WTC11 (cell line): ENCODE measurements around the gene NFKBIE.

ENCODE experiments used
- ATF2 ChIP-seq: sonication (generic); formaldehyde crosslinking; IDR thresholded peaks from 2 replicates; pipeline ENCODE4 v1.8.1; 2022; ENCODE audit warnings: low read depth, missing genetic modification reagents, borderline replicate concordance
- CTCF ChIP-seq: fragments of 200-600 bp; IDR thresholded peaks from 2 replicates; pipeline ENCODE4 v1.8.0; 2022; ENCODE audit warnings: antibody characterized with exemption
- MAX ChIP-seq: sonication (generic); formaldehyde crosslinking; IDR thresholded peaks from 2 replicates; pipeline ENCODE4 v1.8.0; 2022; ENCODE audit warnings: mild to moderate bottlenecking, missing genetic modification reagents
- ZBTB21 ChIP-seq: sonication (generic); formaldehyde crosslinking; IDR thresholded peaks from 2 replicates; pipeline ENCODE4 v1.8.1; 2023; ENCODE audit warnings: mild to moderate bottlenecking, missing genetic modification reagents, borderline replicate concordance
- ZBTB43 ChIP-seq: sonication (generic); formaldehyde crosslinking; IDR thresholded peaks from 2 replicates; pipeline ENCODE4 v1.8.1; 2023; ENCODE audit warnings: mild to moderate bottlenecking, missing genetic modification reagents

- no peak for TF ChIP-seq MAX (CRISPR knock-in tag)
- TF ChIP-seq CTCF: no peak
- TF ChIP-seq ATF2 (CRISPR knock-in tag): no peak
- no peak for TF ChIP-seq ZBTB43 (CRISPR knock-in tag)
- no peak for TF ChIP-seq ZBTB21 (CRISPR knock-in tag)
These were observed 6.4 kb downstream of the NFKBIE start for GRCh38 chr6:44258921-44259320.
